ENCODE results near the gene VPS13D. TPM values are rescaled to one million over a fixed set of nuclear protein-coding genes. Genes with fewer than 3 reads are reported as not detected.

The VPS13D gene
- total RNA-seq, 1 experiment from 2014 or later, result 29.0 TPM

GRCh38 chr1:12464598-12465056, 234.8 kb downstream of the VPS13D start:
- CTCF ChIA-PET, result no interaction called here
- no peak for DNase-seq (ENCODE audit: low spot score)

GRCh38 chr1:12465126-12465525, 235.3 kb downstream of the VPS13D start:
- ATAC-seq, result no peak
- H3K4me1 Mint-ChIP-seq, result peaks cover 8% of the 10 kb centered on the region
- H3K27ac Mint-ChIP-seq, result no peak overlapping the region
- CTCF ChIA-PET, result no interaction called here
- H3K36me3 Mint-ChIP-seq, result no peaks in the 10 kb centered on the region; the same call in 1 of the 2 replicates
- POLR2A ChIA-PET, result no interaction called here
- H3K4me3 Mint-ChIP-seq, result no peak overlapping the region
- TF ChIP-seq PREB (CRISPR knock-in tag; IDR thresholded peaks at IDR 0.05; ENCODE audit: borderline replicate concordance) (no peak), ERG (CRISPR knock-in tag; IDR thresholded peaks at IDR 0.05) (no peak), ATF2 (CRISPR knock-in tag; IDR thresholded peaks at IDR 0.05; ENCODE audit: borderline replicate concordance, low read depth) (no peak), FOXP1 (CRISPR knock-in tag; IDR thresholded peaks at IDR 0.05; ENCODE audit: borderline replicate concordance) (no peak), ZBTB43 (CRISPR knock-in tag; IDR thresholded peaks at IDR 0.05) (no peak), OVOL2 (CRISPR knock-in tag; IDR thresholded peaks at IDR 0.05; ENCODE audit: borderline replicate concordance) (no peak)
- no peak for DNase-seq (ENCODE audit: low spot score)
- no peaks in the 10 kb centered on the region for H3K27me3 Mint-ChIP-seq (ENCODE audit: low read depth)
- no peaks in the 10 kb centered on the region for H3K9me3 Mint-ChIP-seq

More at GRCh38 chr1:12464598-12465056, 234.8 kb downstream of the VPS13D start:
- H3K9me3 Mint-ChIP-seq, result no peaks in the 10 kb centered on the region
- POLR2A ChIA-PET, result no interaction called here
- H3K27me3 Mint-ChIP-seq (ENCODE audit: low read depth), result no peaks in the 10 kb centered on the region
- peaks cover 8% of the 10 kb centered on the region for H3K4me1 Mint-ChIP-seq
- TF ChIP-seq FOXP4 (CRISPR knock-in tag; IDR thresholded peaks at IDR 0.05) (no peak), ATF6 (CRISPR knock-in tag; IDR thresholded peaks at IDR 0.05) (no peak), SOX15 (CRISPR knock-in tag; IDR thresholded peaks at IDR 0.05) (no peak), TEAD1 (CRISPR knock-in tag; IDR thresholded peaks at IDR 0.05) (no peak), TCF7 (CRISPR knock-in tag; IDR thresholded peaks at IDR 0.05; ENCODE audit: low read depth) (no peak), NR1H2 (CRISPR knock-in tag; IDR thresholded peaks at IDR 0.05) (no peak), NFYB (CRISPR knock-in tag; conservative IDR thresholded peaks at IDR 0.05; ENCODE audit: low read depth) (no peak), EMX1 (CRISPR knock-in tag; IDR thresholded peaks at IDR 0.05) (no peak), IRF1 (CRISPR knock-in tag; IDR thresholded peaks at IDR 0.05) (no peak)
- ATAC-seq, result no peak
- H3K27ac Mint-ChIP-seq, result no peak overlapping the region
- H3K36me3 Mint-ChIP-seq, result no peaks in the 10 kb centered on the region; the same call in 1 of the 2 replicates
- H3K4me3 Mint-ChIP-seq, result no peak overlapping the region

Measured in WTC11 (cell line).